BJ (cell line): ENCODE data around the gene THSD7A. TPM values are rescaled to one million over a fixed set of nuclear protein-coding genes. Genes with fewer than 3 reads are reported as not detected.

Experiments
- CTCF ChIA-PET: fragments of 350-600 bp; formaldehyde crosslinking; extraction: SDS; loops from one replicate; lab custom pipeline; 2021; ENCODE audit warnings: antibody characterized with exemption, inconsistent platforms; lab: Yijun Ruan, JAX
- POLR2A ChIA-PET: fragments of 300-600 bp; sonication (Branson Sonifier 250); formaldehyde crosslinking; extraction: SDS; loops from one replicate; lab custom pipeline; 2021; ENCODE audit warnings: antibody characterized with exemption; lab: Charles Lee
- DNase-seq: peaks from one replicate; pipeline ENCODE4 v3.0.0-alpha.2; 2011; ENCODE audit warnings: low read depth
- H3K27me3 ChIP-seq: 2 replicates; pipeline ENCODE4 v1.6.0; 2011; ENCODE audit warnings: low read length; ENCODE audit not compliant: control insufficient read depth, insufficient read depth
- H3K36me3 ChIP-seq: 2 replicates; pipeline ENCODE4 v1.5.1; 2011; ENCODE audit warnings: low read length; ENCODE audit not compliant: control insufficient read depth, insufficient read depth
- H3K4me3 ChIP-seq: 2 replicates; pipeline ENCODE4 v1.5.1; 2011; ENCODE audit warnings: low read depth, mild to moderate bottlenecking, control low read depth, low read length
- CTCF ChIP-seq: IDR thresholded peaks from 2 replicates; pipeline ENCODE4 v1.5.1; 2011; ENCODE audit warnings: low read depth, mild to moderate bottlenecking, control low read depth, inconsistent platforms, low read length, moderate library complexity; ENCODE audit not compliant: insufficient read depth
- polyA plus RNA-seq: library from polyadenylated mRNA; depleted of rRNA; stranded (reverse); fragments of >200 nt; gene quantifications from 2 replicates; pipeline ENCODE4 v1.2.3, GENCODE V29; 2011

Gene THSD7A
- polyA plus RNA-seq, 1 experiment: 0.02 TPM

- ChIA-PET CTCF (no interaction called here), POLR2A (no interaction called here)
- DNase-seq: no peak
- H3K27me3 ChIP-seq: no peaks in the 10 kb centered on the region
- no peak for TF ChIP-seq CTCF
- no peaks in the 10 kb centered on the region for H3K36me3 ChIP-seq
- H3K4me3 ChIP-seq: no peak overlapping the region
Observed at GRCh38 chr7:11420049-11420448, 411.9 kb downstream of the THSD7A start.

- ChIA-PET POLR2A (no interaction called here), CTCF (no interaction called here)
- no peak overlapping the region for H3K4me3 ChIP-seq
- no peaks in the 10 kb centered on the region for H3K36me3 ChIP-seq
- no peak for DNase-seq
- no peak for TF ChIP-seq CTCF
- H3K27me3 ChIP-seq: no peaks in the 10 kb centered on the region
Observed at GRCh38 chr7:11416641-11417458, 415.1 kb downstream of the THSD7A start.

GRCh38 chr7:11415101-11415500 is 416.9 kb downstream of the THSD7A start:
- Histone ChIP-seq H3K27me3 (no peaks in the 10 kb centered on the region), H3K36me3 (no peaks in the 10 kb centered on the region), H3K4me3 (no peak overlapping the region)
- CTCF ChIA-PET: no interaction called here
- POLR2A ChIA-PET: no interaction called here
- no peak for DNase-seq
- no peak for TF ChIP-seq CTCF

- Histone ChIP-seq H3K27me3 (no peaks in the 10 kb centered on the region), H3K36me3 (no peaks in the 10 kb centered on the region), H3K4me3 (no peak overlapping the region)
- TF ChIP-seq CTCF: no peak
- CTCF ChIA-PET: no interaction called here
- POLR2A ChIA-PET: no interaction called here
- DNase-seq: no peak
Observed at GRCh38 chr7:11413901-11414300, 418.1 kb downstream of the THSD7A start.

- ChIA-PET CTCF (no interaction called here), POLR2A (no interaction called here)
- Histone ChIP-seq H3K36me3 (no peaks in the 10 kb centered on the region), H3K4me3 (no peak overlapping the region), H3K27me3 (no peaks in the 10 kb centered on the region)
- TF ChIP-seq CTCF: no peak
- DNase-seq: no peak
Observed at GRCh38 chr7:11412036-11412435, 420.0 kb downstream of the THSD7A start.
